Keratinocyte (primary cell): Measurements from ENCODE around the gene TBX6. TPM values are rescaled to one million over a fixed set of nuclear protein-coding genes. Genes with fewer than 3 reads are reported as not detected.

ENCODE experiments used
- DNase-seq: peaks from one replicate; pipeline ENCODE4 v3.0.0-alpha.2; 2011; ENCODE audit warnings: low read depth, missing footprints, low spot score
- FAIRE-seq: peaks from 2 replicates; lab custom pipeline; 2011; peaks lifted over from hg19 to GRCh38; lab: Jason Lieb, UNC
- H2AFZ ChIP-seq: 2 replicates; pipeline ENCODE4 v1.6.0; 2012; ENCODE audit warnings: low read length, control low read depth, inconsistent platforms; ENCODE audit not compliant: control insufficient read depth
- H3K27ac ChIP-seq: 2 replicates; pipeline ENCODE4 v1.5.1; 2011; ENCODE audit warnings: low read length; ENCODE audit not compliant: control insufficient read depth, insufficient read depth
- H3K27me3 ChIP-seq: 3 replicates; pipeline ENCODE4 v1.6.0; 2011; ENCODE audit warnings: low read length; ENCODE audit not compliant: control insufficient read depth, insufficient read depth; ENCODE audit errors: extremely low read depth
- H3K36me3 ChIP-seq, 2 experiments: 2 replicates in 1 of 2; 3 replicates in 1 of 2; pipeline ENCODE4 v1.5.1; 2011; ENCODE audit warnings: low read length in 2 of 2, mild to moderate bottlenecking in 1 of 2; ENCODE audit not compliant: control insufficient read depth in 2 of 2, insufficient read depth in 2 of 2; ENCODE audit errors: extremely low read depth in 1 of 2
- H3K4me1 ChIP-seq: 3 replicates; pipeline ENCODE4 v1.5.1; 2011; ENCODE audit warnings: low read length; ENCODE audit not compliant: control insufficient read depth, insufficient read depth; ENCODE audit errors: extremely low read depth
- H3K4me2 ChIP-seq: 3 replicates; pipeline ENCODE4 v1.6.0; 2011; ENCODE audit warnings: low read depth, low read length; ENCODE audit not compliant: control insufficient read depth, insufficient read depth; ENCODE audit errors: extremely low read depth
- H3K4me3 ChIP-seq, 3 experiments: fragments of 200-600 bp in 1 of 3; sonication (generic) in 1 of 3; 2 replicates in 2 of 3; 3 replicates in 1 of 3; pipeline ENCODE4 v1.5.1; 2011 to 2016; ENCODE audit warnings: low read length in 3 of 3, mild to moderate bottlenecking in 3 of 3, control low read depth in 2 of 3, inconsistent platforms in 1 of 3, low read depth in 1 of 3, mixed read lengths in 1 of 3, mixed run types in 1 of 3, moderate library complexity in 1 of 3; ENCODE audit not compliant: control insufficient read depth in 2 of 3, insufficient read depth in 2 of 3; ENCODE audit errors: extremely low read depth in 1 of 3
- H3K79me2 ChIP-seq: 2 replicates; pipeline ENCODE4 v1.6.0; 2012; ENCODE audit warnings: low read length; ENCODE audit not compliant: control insufficient read depth, insufficient read depth
- H3K9ac ChIP-seq: 3 replicates; pipeline ENCODE4 v1.6.0; 2011; ENCODE audit warnings: low read length; ENCODE audit not compliant: control insufficient read depth, insufficient read depth; ENCODE audit errors: extremely low read depth
- H3K9me1 ChIP-seq: 3 replicates; pipeline ENCODE4 v1.6.0; 2011; ENCODE audit warnings: low read length; ENCODE audit not compliant: control insufficient read depth, insufficient read depth; ENCODE audit errors: extremely low read depth
- H3K9me3 ChIP-seq: 2 replicates; pipeline ENCODE4 v1.5.1; 2012; ENCODE audit warnings: low read depth, low read length; ENCODE audit not compliant: control insufficient read depth
- H4K20me1 ChIP-seq: 3 replicates; pipeline ENCODE4 v1.6.0; 2011; ENCODE audit warnings: low read length; ENCODE audit not compliant: control insufficient read depth, insufficient read depth; ENCODE audit errors: extremely low read depth
- CTCF ChIP-seq, 3 experiments: IDR thresholded peaks in 1 of 3; conservative IDR thresholded peaks in 1 of 3; optimal IDR thresholded peaks in 1 of 3; 2 replicates in 2 of 3; 3 replicates in 1 of 3; pipeline versions ENCODE3 to v1.5.1; 2011; ENCODE audit warnings: low read length in 3 of 3, mild to moderate bottlenecking in 3 of 3, moderate library complexity in 2 of 3, control low read depth in 1 of 3, inconsistent platforms in 1 of 3; ENCODE audit not compliant: insufficient read depth in 2 of 3; ENCODE audit errors: extremely low read depth in 1 of 3
- EZH2 ChIP-seq: IDR thresholded peaks from one replicate; pipeline ENCODE4 v1.6.1; 2012; ENCODE audit warnings: inconsistent platforms, mild to moderate bottlenecking, low read length, moderate library complexity
- dilution Hi-C: fragments of 300-500 bp; cut with MboI; formaldehyde crosslinking; loops from one replicate; pipeline ENCODE4 v1.7.0; 2020; ENCODE audit warnings: low sequenced_read_pairs; ENCODE audit not compliant: extremely low pct_ligation_motif_present
- polyA plus RNA-seq, 5 experiments: library from polyadenylated mRNA; depleted of rRNA in 3 of 5; stranded (reverse) in 3 of 5; stranded (forward) in 1 of 5; unstranded in 1 of 5; fragments of >200 nt; gene quantifications; 1 replicate in 1 of 5; 2 replicates in 3 of 5; 3 replicates in 1 of 5; pipeline versions ENCODE4 v1.2.1 to v1.2.3, GENCODE V29; 2011 to 2012; ENCODE audit warnings: missing spikeins in 2 of 5, low read depth in 1 of 5, low replicate concordance in 1 of 5

Gene TBX6
- polyA plus RNA-seq, 1 donor (not counting 4 experiments of a cell fraction or from before 2014, with no cell fraction given) = 0.18 TPM

DNA sequence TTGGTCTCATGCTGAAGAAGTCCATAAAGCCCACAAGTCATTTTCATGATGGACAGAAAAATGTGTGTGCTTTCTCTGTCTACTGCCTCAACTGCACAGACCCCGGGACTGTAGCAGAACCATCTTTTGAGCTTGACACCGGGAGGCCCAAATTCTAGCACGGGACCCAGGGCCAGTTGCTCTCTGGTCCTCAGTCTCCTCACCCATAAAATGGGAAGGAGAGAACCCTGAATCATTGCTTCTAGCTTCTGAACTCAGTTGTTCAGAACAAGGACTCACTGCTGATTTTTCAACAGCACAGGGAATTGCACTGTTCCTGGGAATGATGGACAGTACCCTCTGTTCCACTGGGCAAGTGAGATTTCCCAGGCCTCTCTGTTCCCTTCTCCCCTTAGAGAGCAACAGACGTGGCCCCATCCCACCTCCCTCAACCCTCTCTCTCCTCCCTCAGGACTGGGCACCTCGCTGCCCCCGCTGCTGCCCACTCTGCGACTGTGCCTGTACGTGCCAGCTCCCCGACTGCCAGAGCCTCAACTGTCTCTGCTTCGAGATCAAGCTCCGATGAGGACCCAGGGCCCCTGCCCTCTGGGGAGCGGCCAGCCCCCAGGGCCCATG is 28.3 kb downstream of the TBX6 start:
- TF ChIP-seq EZH2 = no peak
- TF ChIP-seq CTCF (optimal IDR thresholded peaks at IDR 0.05 in 1 of 3, IDR thresholded peaks at IDR 0.05 in 1 of 3, conservative IDR thresholded peaks at IDR 0.05 in 1 of 3; ENCODE audit: extremely low read depth in 1 of 3, insufficient read depth in 2 of 3, low read length in 3 of 3) = no peak
- Histone ChIP-seq H2AFZ (no peak overlapping the region), H3K27me3 (no peaks in the 10 kb centered on the region), H3K9ac (peak overlapping the region; percentile 95), H3K79me2 (peaks cover 32% of the 10 kb centered on the region), H3K9me1 (no peaks in the 10 kb centered on the region), H3K9me3 (no peaks in the 10 kb centered on the region), H3K27ac (peak overlapping the region; percentile 92), H4K20me1 (peaks cover 21% of the 10 kb centered on the region), H3K36me3 (peaks cover 14 to 18% of the 10 kb centered on the region in 2 experiments), H3K4me3 (peak overlapping the region; percentile 81 to 87 (median 83)), H3K4me1 (peaks cover 28% of the 10 kb centered on the region), H3K4me2 (peak overlapping the region; percentile 96)
- dilution Hi-C loops = no loop called here
- DNase-seq (no peak), FAIRE-seq (no peak)

GRCh38 chr16:30060836-30061554 is 30.7 kb downstream of the TBX6 start:
- Histone ChIP-seq H3K36me3 (peaks cover 0 to 4% of the 10 kb centered on the region in 2 experiments), H3K79me2 (peaks cover 10% of the 10 kb centered on the region), H3K9me1 (no peaks in the 10 kb centered on the region), H3K27me3 (no peaks in the 10 kb centered on the region), H3K9me3 (no peaks in the 10 kb centered on the region), H3K4me1 (peaks cover 13% of the 10 kb centered on the region), H3K4me2 (no peak overlapping the region), H2AFZ (no peak overlapping the region), H3K9ac (no peak overlapping the region), H3K4me3 (no peak overlapping the region), H3K27ac (no peak overlapping the region), H4K20me1 (peaks cover under 1% of the 10 kb centered on the region)
- DNase-seq (no peak), FAIRE-seq (no peak)
- dilution Hi-C loops = no loop called here
- TF ChIP-seq EZH2 (no peak), CTCF (optimal IDR thresholded peaks at IDR 0.05 in 1 of 3, IDR thresholded peaks at IDR 0.05 in 1 of 3, conservative IDR thresholded peaks at IDR 0.05 in 1 of 3; ENCODE audit: extremely low read depth in 1 of 3, insufficient read depth in 2 of 3, low read length in 3 of 3) (no peak)
